Activated naive CD8-positive, alpha-beta T cell treated with anti-CD3 and anti-CD28 coated beads, Interleukin-2, amount 50 U/mL, for 16 hours (primary cell): Measurements from ENCODE around the gene MEGF6.

ENCODE experiments used
- DNase-seq: peaks from one replicate; pipeline ENCODE4 v3.0.0-alpha.2; 2020; ENCODE audit warnings: low read depth, low spot score

The MEGF6 gene

GRCh38 chr1:3469104-3469848 is 142.0 kb downstream of the MEGF6 start:
- DNase-seq, result no peak

- no peak for DNase-seq
Observed at GRCh38 chr1:3468236-3469103, 142.8 kb downstream of the MEGF6 start.

- DNase-seq, result no peak
Observed at GRCh38 chr1:3467096-3468036, 143.9 kb downstream of the MEGF6 start.

GRCh38 chr1:3466366-3467075 is 144.8 kb downstream of the MEGF6 start:
- DNase-seq, result no peak

GRCh38 chr1:3465935-3466321 is 145.4 kb downstream of the MEGF6 start:
- no peak for DNase-seq

GRCh38 chr1:3465091-3465934 is 146.0 kb downstream of the MEGF6 start:
- no peak for DNase-seq

GRCh38 chr1:3464649-3465025 is 146.7 kb downstream of the MEGF6 start:
- no peak for DNase-seq

- no peak for DNase-seq
Observed at GRCh38 chr1:3463891-3464648, 147.2 kb downstream of the MEGF6 start.

GRCh38 chr1:3463408-3463863 is 147.9 kb downstream of the MEGF6 start:
- DNase-seq, result no peak

GRCh38 chr1:3463013-3463385 is 148.3 kb downstream of the MEGF6 start:
- no peak for DNase-seq

- no peak for DNase-seq
Observed at GRCh38 chr1:3462356-3463012, 148.8 kb downstream of the MEGF6 start.

GRCh38 chr1:3461934-3462275 is 149.4 kb downstream of the MEGF6 start:
- no peak for DNase-seq

- no peak for DNase-seq
Observed at GRCh38 chr1:3461238-3461933, 149.9 kb downstream of the MEGF6 start.

- DNase-seq, result no peak
Observed at GRCh38 chr1:3460672-3461131, 150.6 kb downstream of the MEGF6 start.

- no peak for DNase-seq
Observed at GRCh38 chr1:3459940-3460671, 151.2 kb downstream of the MEGF6 start.

- no peak for DNase-seq
Observed at GRCh38 chr1:3459051-3459908, 152.0 kb downstream of the MEGF6 start.
